ENCODE measurements around the gene PRKCQ.
"Not testable (repeated sequence)": the region's sequence is repeated elsewhere in the genome, so short reads cannot be mapped to it uniquely, and the experiment has no call there.

The PRKCQ gene

DNA sequence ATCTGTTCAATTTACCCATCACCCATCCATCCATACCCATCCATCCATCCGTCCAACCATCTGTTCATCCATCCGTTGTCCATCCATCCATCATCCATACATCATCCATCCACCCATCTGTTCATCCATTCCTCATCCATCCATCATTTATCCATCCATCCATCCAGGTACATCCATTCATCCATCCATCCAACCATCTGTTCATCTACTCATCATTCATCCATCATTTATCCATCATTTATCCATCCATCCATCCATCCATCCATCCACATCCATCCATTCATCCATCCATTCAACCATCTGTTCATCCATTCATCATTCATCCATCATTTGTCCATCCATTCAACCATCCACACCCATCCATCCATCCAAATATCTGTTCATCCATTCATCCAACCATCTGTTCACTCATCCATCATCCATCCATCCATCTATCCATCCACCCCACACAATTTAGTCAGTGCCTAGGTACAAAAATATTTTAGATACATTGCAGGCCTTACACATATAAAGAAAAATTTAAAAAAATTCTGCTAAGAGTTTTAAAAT, 119.1 kb downstream of the PRKCQ start:
- DNase-seq, result no peak

- no peak for DNase-seq
Measured at GRCh38 chr10:6458814-6459213, 121.3 kb downstream of the PRKCQ start.

- DNase-seq, result no peak
Measured at GRCh38 chr10:6457376-6457775, 122.7 kb downstream of the PRKCQ start.

GRCh38 chr10:6456067-6456466, 124.0 kb downstream of the PRKCQ start:
- no peak for DNase-seq

- no peak for DNase-seq
Measured at GRCh38 chr10:6455592-6455991, 124.5 kb downstream of the PRKCQ start.

DNA sequence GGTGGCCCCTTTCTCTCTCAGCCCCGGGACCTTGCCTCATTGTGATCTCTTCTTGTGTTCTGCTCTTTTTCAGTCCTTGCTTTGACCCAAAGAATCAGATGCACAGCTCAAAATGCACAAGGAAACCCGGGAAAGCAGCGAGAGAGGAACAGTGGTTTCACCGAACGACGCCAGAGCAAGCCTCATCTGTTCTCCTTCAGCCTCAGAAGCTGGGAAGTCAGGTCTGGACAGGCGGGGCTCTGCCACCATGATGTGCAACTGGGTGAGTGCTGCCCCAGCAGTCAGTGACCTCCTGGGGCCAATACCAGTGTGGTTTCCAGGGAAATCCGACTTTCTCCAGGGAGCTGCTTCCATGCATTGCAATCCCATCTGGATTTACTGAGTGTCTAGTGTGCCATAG, 133.4 kb downstream of the PRKCQ start:
- DNase-seq, result no peak

- peak in 49 of 56 donors; percentile 1 to 82 (median 33) for DNase-seq
Measured at GRCh38 chr10:6445671-6446316, 134.3 kb downstream of the PRKCQ start.

DNA sequence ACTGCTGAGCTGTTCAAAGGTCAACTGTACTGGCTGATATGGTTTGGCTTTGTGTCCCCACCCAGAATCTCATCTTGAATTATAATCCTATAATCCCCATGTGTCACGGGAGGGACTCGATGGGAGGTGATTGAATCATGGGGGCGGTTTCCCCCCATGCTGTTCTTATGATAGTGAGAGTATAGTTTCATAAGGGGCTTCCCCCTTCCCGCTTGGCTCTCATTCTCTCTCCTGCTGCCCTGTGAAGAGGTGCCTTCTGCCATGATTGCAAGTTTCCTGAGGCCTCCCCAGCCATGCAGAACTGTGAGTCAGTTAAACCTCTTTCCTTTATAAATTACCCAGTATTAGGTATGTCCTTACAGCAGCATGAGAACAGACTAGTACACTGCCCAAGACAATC, 140.2 kb downstream of the PRKCQ start:
- DNase-seq, result not testable (repeated sequence)

- no peak for DNase-seq
Measured at GRCh38 chr10:6431861-6432260, 148.2 kb downstream of the PRKCQ start.

DNA sequence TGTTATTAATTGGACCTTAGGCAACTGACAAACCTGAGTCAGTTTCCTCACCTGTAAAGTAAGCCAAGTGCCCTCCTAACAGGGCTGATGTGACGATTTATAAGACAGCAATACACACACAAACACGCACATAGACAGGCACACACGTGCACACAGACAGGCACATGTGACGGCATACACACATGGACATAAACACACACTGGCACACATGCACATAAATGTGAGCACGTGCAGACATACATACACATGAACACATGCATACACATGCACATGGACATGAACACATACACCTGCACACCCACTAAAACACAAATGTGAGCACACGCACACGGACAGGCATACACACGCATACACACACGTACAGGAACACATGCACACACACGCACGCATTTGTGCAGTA, 148.9 kb downstream of the PRKCQ start:
- DNase-seq, result no peak

DNA sequence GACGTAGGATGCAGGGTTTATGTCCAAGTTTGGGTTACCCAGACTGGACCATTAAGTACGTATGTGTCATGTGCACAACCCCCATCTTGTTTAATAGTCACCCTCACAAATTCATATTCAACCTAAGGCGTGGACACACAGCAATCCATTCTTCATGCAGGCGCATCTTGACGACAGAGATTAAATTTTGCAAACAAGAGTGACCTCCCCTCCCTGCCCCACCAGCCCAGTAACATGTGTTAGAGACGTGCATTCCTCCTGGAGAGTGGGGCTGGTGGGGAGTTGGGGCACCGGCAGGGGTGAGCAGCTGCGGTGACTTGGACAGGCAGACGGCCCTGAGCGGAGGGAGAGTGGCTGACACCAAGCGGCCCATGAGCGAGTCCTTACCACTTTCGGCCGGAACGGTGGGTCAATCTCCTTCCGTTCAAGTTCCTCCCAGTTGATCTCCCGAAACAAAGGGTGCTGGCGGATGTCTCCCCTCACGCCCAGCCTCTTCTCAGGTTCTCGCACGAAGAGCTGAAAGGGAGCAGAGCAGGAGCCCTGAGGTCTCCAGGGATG, 149.6 kb downstream of the PRKCQ start:
- DNase-seq, result no peak

- DNase-seq, result no peak
Measured at GRCh38 chr10:6427357-6427959, 152.6 kb downstream of the PRKCQ start.

DNA sequence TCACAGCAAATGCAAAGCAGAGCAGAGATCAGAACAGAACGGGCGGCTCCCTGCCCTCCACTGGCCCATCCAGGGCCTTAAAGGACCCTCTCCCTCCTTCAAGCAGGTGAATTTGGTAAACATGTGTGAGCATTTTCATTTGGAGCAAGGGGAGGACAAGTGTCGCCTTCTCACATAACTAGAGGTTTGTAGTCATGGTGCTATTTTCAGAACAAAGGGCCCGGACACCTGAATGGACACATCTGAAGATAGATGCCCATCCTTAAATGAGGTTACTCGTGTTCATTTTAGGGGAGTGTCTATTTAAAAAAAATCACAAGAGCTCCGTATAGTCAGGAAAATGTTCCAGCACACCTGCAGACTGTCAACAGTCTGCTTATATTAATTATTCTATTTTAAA, 153.8 kb downstream of the PRKCQ start:
- no peak for DNase-seq

DNA sequence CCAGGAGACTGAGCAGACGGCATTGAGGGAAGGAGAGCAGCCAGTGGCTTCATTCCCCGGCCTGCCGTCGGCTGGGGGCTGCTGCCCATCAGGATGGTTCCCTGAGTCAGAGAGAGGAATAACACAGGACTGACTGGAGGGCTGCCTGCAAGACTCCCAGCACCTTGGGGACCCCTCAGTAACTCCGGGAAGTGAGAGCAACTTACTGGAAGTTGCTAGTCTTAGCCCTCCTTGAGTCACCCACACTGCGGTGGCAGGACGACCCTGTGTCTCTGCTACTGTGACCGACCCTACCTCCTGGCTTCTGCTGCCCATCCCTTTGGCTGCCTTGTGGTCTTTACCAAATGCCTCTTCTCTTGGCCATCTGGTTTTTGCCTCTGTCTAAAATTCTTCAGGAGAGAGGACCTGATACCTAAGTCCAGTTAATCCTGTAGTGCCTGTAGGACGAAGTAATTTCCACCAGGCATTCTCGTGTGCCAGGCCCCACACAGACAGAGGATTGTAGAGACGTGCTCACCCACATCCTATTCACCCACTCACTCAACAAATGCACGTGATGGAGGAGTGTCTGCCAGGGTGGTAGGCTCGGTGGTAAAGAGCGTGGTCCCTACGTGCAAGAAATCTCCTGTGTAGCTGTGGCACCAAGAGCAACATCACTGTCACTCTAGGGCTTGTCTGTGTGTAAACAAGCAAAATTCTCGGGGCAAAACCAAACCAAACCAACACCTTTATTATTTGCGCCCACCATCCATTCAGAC, 156.5 kb downstream of the PRKCQ start:
- DNase-seq, result no peak

- no peak for DNase-seq
Measured at GRCh38 chr10:6423004-6423403, 157.1 kb downstream of the PRKCQ start.

GRCh38 chr10:6418613-6419216, 161.4 kb downstream of the PRKCQ start:
- no peak for DNase-seq

GRCh38 chr10:6418167-6418566, 161.9 kb downstream of the PRKCQ start:
- no peak for DNase-seq

DNA sequence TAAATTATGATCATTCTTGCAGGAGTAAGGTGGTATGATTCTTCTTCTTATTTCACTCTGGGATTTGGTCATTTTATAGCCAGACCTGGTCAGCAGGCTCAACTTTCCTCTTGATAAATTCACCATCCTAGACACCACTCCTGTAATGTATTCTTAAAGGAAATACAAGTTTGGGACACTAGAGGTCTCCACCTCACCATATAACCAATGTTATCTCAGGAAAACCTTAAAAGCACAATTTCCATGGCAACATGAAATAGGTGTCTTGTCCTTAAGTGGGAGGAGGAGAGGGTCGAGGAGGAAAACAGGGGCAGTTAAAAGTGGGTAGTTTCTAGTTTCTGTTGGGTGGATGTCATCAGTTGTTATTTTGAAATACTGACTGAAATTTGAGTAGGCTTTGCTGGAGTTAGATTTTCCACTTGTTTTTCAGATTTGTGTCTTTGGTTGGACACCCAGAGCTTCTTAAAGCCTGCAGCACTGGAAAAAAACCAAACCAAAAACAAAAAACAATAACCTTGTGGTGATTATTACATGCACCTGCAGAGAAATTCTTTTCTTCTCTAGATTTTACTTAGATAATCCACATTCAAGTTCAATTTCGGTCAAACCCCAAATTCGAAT, 163.1 kb downstream of the PRKCQ start:
- peak in 1 of 56 donors; percentile 12 for DNase-seq

DNA sequence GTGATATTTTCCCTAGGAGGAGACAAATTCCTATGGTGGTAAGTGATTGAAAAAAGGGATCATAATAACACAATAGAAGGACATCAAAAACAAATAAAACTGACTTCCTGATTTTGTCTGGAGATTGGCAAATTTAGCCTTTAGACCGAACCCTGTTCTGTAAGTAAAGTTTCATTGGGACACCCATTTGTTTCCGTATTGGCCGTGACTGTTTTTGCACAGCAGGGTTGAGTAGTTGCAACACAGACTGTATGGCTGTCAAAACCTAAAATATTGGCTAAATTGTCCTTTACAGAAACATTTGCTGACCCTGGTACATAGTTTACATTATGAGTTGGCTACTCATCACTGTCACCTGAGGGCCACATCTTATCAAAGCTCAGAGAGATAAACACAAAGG, 168.6 kb downstream of the PRKCQ start:
- no peak for DNase-seq

GRCh38 chr10:6410830-6411229, 169.2 kb downstream of the PRKCQ start:
- DNase-seq, result no peak

- DNase-seq, result no peak
Measured at GRCh38 chr10:6409971-6410643, 170.0 kb downstream of the PRKCQ start.
